WERI-Rb-1 (cell line): ENCODE results near the gene YIPF2.

Experiments used
- DNase-seq: peaks from one replicate; pipeline ENCODE4 v3.0.0-alpha.2; 2020
- H3K27ac ChIP-seq: fragments of 250-450 bp; sonication (Bioruptor Pico); 2 replicates; pipeline ENCODE4 v1.5.1; 2020; ENCODE audit warnings: mild to moderate bottlenecking, moderate library complexity
- H3K27me3 ChIP-seq: fragments of 250-450 bp; sonication (Bioruptor Pico); 2 replicates; pipeline ENCODE4 v1.5.1; 2021; ENCODE audit warnings: mild to moderate bottlenecking, low read depth, moderate library complexity; ENCODE audit not compliant: insufficient read depth, severe bottlenecking
- H3K36me3 ChIP-seq: fragments of 250-450 bp; sonication (Bioruptor Pico); 2 replicates; pipeline ENCODE4 v1.5.1; 2020; ENCODE audit warnings: mild to moderate bottlenecking, moderate library complexity
- H3K4me3 ChIP-seq: 2 replicates; pipeline ENCODE4 v1.5.1; 2011; ENCODE audit warnings: low read depth, mild to moderate bottlenecking, control low read depth, low read length
- H3K9me3 ChIP-seq: fragments of 250-450 bp; sonication (Bioruptor Pico); 2 replicates; pipeline ENCODE4 v1.5.1; 2021; ENCODE audit warnings: mild to moderate bottlenecking, moderate library complexity; ENCODE audit not compliant: severe bottlenecking
- CTCF ChIP-seq: IDR thresholded peaks from 2 replicates; pipeline ENCODE4 v1.5.1; 2011; ENCODE audit warnings: low read depth, mild to moderate bottlenecking, control low read depth, inconsistent platforms, low read length

YIPF2 gene

DNA sequence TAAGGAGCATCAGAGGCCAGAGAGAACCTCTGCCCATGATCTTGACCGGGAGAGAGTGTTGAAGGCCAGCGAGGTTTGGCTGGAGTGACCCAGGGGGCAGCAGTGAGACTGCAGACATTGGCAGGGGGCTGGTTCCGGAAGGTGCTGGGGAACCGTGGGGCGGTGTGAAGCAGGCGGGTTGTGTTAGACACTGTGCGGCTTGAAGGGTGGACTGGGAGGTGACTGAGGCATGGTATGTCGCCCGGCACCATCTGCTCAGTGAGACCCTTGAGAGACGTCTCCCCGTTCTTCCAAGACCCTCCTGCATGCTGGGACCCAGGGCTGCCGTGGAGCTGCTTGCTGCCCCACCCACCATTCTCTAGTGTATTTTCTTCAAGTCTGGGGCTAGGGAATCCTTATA, 32.5 kb downstream of the YIPF2 start:
- peak; percentile 56 for TF ChIP-seq CTCF
- H3K27ac ChIP-seq: peak overlapping the region; percentile 12; the same call in 1 of the 2 replicates
- no peaks in the 10 kb centered on the region for H3K27me3 ChIP-seq
- no peak for DNase-seq
- H3K4me3 ChIP-seq: no peak overlapping the region
- H3K36me3 ChIP-seq: peaks cover 15% of the 10 kb centered on the region
- no peaks in the 10 kb centered on the region for H3K9me3 ChIP-seq

DNA sequence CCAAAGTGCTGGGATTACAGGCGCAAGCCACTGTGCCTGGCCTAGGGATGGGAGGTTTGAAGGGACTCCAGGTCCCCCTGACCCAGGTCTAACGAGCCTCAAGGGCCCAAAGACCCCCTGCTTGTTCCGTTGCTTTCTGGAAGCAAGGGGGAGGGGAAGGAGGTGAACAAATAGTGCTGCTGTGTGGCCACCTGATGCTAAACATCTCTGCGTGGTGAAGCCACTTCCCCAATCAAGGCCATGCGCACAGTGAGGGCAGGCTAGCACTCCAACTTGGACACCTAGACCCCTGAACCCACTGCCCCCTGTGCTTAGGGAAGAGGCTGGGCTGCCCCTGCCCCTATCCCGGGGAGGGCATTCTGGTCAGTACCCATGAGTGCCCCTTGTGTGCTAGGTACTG, 33.1 kb downstream of the YIPF2 start:
- DNase-seq: no peak
- no peak overlapping the region for H3K4me3 ChIP-seq
- no peaks in the 10 kb centered on the region for H3K27me3 ChIP-seq
- no peak overlapping the region; the same call in 1 of the 2 replicates for H3K27ac ChIP-seq
- no peak for TF ChIP-seq CTCF
- no peaks in the 10 kb centered on the region for H3K9me3 ChIP-seq
- peaks cover 15% of the 10 kb centered on the region for H3K36me3 ChIP-seq

DNA sequence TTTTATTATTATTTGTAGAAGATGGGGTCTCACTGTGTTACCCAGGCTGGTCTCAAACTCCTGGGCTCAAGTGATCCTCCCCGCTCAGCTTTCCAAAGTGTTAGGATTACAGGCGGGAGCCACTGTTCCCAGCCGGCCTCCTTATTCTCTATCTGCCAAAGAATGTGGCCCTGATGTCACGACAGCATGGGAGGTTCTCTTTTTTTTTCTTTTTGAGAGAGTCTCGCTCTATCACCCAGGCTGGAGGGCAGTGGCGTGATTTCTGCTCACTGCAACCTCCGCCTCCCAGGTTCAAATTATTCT, 33.6 kb downstream of the YIPF2 start:
- peak overlapping the region; percentile 95 for H3K27ac ChIP-seq
- peaks cover 13% of the 10 kb centered on the region for H3K36me3 ChIP-seq
- H3K9me3 ChIP-seq: no peaks in the 10 kb centered on the region
- TF ChIP-seq CTCF: no peak
- DNase-seq: no peak
- H3K4me3 ChIP-seq: no peak overlapping the region
- H3K27me3 ChIP-seq: no peaks in the 10 kb centered on the region

DNA sequence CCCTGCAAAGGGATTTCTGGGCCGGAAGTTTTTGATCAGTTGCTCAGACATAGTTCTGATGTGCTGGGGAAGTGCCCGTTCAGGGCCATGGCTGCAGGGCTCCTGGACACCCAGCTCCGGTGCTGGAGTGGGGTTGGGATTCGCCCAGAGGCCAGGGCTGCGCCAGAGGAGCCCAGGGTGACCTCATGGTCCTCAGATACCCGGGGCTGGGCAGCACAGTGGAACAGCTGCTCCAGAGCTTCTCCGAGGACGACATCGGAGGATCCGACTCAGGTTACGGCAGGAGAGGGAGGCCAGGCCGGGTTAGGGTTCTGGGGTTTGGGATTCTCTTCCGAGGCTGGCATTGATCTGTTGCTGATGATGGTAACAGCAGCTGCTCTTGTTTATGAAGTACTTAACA, 36.2 kb downstream of the YIPF2 start:
- H3K27me3 ChIP-seq: no peaks in the 10 kb centered on the region
- no peak for TF ChIP-seq CTCF
- peak overlapping the region; percentile 95 for H3K27ac ChIP-seq
- H3K36me3 ChIP-seq: peaks cover 16% of the 10 kb centered on the region
- peak; percentile 91 for DNase-seq
- peak overlapping the region; percentile 3; the same call in 1 of the 2 replicates for H3K4me3 ChIP-seq
- no peaks in the 10 kb centered on the region for H3K9me3 ChIP-seq

DNA sequence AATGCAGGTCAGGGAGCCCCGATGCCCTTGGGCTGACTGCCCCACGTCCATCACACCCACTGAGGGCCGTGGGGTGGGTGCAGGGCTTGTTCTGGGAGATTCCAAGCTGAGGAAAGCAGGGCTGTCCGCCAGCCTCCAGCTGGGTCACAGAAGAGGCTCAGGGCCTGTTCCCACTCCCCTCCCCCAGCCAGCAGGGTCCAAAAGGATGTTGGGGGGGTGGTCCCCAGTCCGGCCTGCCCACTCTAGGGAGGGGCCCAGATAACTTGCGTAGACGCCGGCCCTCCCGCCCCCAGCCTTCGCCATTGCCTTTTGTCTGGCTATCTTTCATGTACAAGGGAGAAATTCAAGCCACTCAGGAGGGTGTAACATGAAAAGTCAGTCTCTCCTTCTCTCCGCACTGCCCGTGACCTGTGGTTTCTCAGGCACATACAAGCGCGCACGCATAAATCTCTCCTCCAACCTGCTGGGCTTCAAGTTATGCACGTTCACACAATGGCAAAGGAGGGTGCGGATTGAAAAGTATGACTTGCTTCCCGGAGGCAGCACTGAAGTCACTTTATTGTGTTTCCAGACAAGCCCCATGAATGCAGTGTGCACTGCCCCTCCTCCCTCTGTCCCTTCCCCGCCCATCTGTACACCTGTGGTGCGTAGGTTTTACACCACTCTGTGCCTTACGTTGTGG, 36.9 kb downstream of the YIPF2 start:
- no peaks in the 10 kb centered on the region for H3K9me3 ChIP-seq
- no peak for TF ChIP-seq CTCF
- H3K36me3 ChIP-seq: peaks cover 20% of the 10 kb centered on the region
- no peaks in the 10 kb centered on the region for H3K27me3 ChIP-seq
- DNase-seq: peak; percentile 71
- H3K27ac ChIP-seq: peak overlapping the region; percentile 95
- peak overlapping the region; percentile 3; the same call in 1 of the 2 replicates for H3K4me3 ChIP-seq

DNA sequence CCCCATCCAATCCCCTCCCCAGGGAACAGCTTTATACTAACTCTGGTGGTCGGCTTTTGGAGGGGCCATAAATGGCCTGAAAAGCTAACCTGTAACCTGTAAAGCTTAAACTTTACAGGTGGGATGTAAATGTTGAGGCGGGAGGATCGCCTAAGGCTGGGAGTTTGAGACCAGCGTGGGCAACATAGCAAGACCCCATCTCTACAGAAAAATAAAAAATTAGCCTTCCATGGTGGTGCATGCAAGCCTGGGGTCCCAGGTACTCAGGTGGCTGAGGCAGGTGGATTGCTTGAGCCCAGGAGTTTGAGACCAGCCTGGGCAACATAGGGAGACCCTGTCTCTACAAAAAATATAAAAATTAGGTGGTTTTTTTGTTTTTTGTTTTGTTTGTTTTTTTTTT, 38.6 kb downstream of the YIPF2 start:
- no peak overlapping the region for H3K4me3 ChIP-seq
- peak overlapping the region; percentile 96 for H3K27ac ChIP-seq
- no peaks in the 10 kb centered on the region for H3K9me3 ChIP-seq
- H3K36me3 ChIP-seq: peaks cover 17% of the 10 kb centered on the region
- H3K27me3 ChIP-seq: no peaks in the 10 kb centered on the region
- TF ChIP-seq CTCF: no peak
- DNase-seq: no peak
